HepG2 (cell line): ENCODE data around the gene UBC. TPM values are rescaled to one million over a fixed set of nuclear protein-coding genes. Genes with fewer than 3 reads are reported as not detected.

ENCODE experiments used
- ATF4 ChIP-seq, 2 experiments: fragments of 450-650 bp in 1 of 2; sonication (generic) in 1 of 2; formaldehyde crosslinking; IDR thresholded peaks; 2 replicates each; pipeline versions ENCODE4 v1.5.0 to v1.8.0; 2020 to 2022; ENCODE audit warnings: mild to moderate bottlenecking in 1 of 2, missing genetic modification reagents in 1 of 2
- CENPX ChIP-seq: sonication (generic); formaldehyde crosslinking; IDR thresholded peaks from 2 replicates; pipeline ENCODE4 v1.9.0; 2021; ENCODE audit warnings: mild to moderate bottlenecking, missing genetic modification reagents, moderate library complexity
- CREM ChIP-seq, 2 experiments: sonication (generic) in 1 of 2; formaldehyde crosslinking in 1 of 2; IDR thresholded peaks; 2 replicates each; pipeline versions ENCODE4 v1.4.0 to v1.6.1; 2016 to 2020; ENCODE audit warnings: antibody characterized with exemption in 1 of 2, mild to moderate bottlenecking in 1 of 2, missing genetic modification reagents in 1 of 2
- FOXA1 ChIP-seq, 2 experiments: fragments of 450-650 bp in 1 of 2; sonication (generic) in 1 of 2; formaldehyde crosslinking in 1 of 2; IDR thresholded peaks; 2 replicates each; pipeline versions ENCODE4 v1.4.0 to v1.6.1; 2016 to 2020; ENCODE audit warnings: missing genetic modification reagents in 1 of 2
- KDM2A ChIP-seq: sonication (generic); formaldehyde crosslinking; IDR thresholded peaks from 2 replicates; pipeline ENCODE4 v1.4.0; 2020; ENCODE audit warnings: low read depth, missing genetic modification reagents, borderline replicate concordance
- POLR2A ChIP-seq, 2 experiments: IDR thresholded peaks; 2 replicates each; pipeline ENCODE4 v1.6.1; 2011; ENCODE audit warnings: low read depth in 2 of 2, low read length in 2 of 2, mild to moderate bottlenecking in 1 of 2, moderate library complexity in 1 of 2; ENCODE audit not compliant: insufficient read depth in 1 of 2
- RBM22 ChIP-seq: fragments of 200-400 bp; formaldehyde crosslinking; optimal IDR thresholded peaks from 2 replicates; pipeline ENCODE3; 2017; ENCODE audit warnings: mild to moderate bottlenecking, low read length, moderate library complexity
- SP1 ChIP-seq, 2 experiments: fragments of 450-650 bp in 1 of 2; sonication (generic) in 1 of 2; formaldehyde crosslinking in 1 of 2; IDR thresholded peaks; 2 replicates each; pipeline versions ENCODE4 v1.4.0 to v1.6.1; 2016 to 2020; ENCODE audit warnings: missing genetic modification reagents in 1 of 2
- SRSF4 ChIP-seq: fragments of 200-400 bp; formaldehyde crosslinking; IDR thresholded peaks from one replicate; pipeline ENCODE4 v1.6.1; 2018; ENCODE audit warnings: mild to moderate bottlenecking, low read depth, low read length, moderate library complexity; ENCODE audit not compliant: poor library complexity, severe bottlenecking
- SSRP1 ChIP-seq: IDR thresholded peaks from 2 replicates; pipeline ENCODE4 v1.6.1; 2016; ENCODE audit warnings: control low read depth
- TSC22D2 ChIP-seq: sonication (generic); formaldehyde crosslinking; IDR thresholded peaks from 2 replicates; pipeline ENCODE4 v1.5.1; 2020; ENCODE audit warnings: missing genetic modification reagents, mild to moderate bottlenecking, borderline replicate concordance
- YEATS4 ChIP-seq: sonication (generic); formaldehyde crosslinking; IDR thresholded peaks from 2 replicates; pipeline ENCODE4 v1.4.0; 2020; ENCODE audit warnings: missing genetic modification reagents, borderline replicate concordance
- ZBTB10 ChIP-seq: sonication (generic); formaldehyde crosslinking; IDR thresholded peaks from 2 replicates; pipeline ENCODE4 v1.4.0; 2020; ENCODE audit warnings: missing genetic modification reagents, borderline replicate concordance
- ZNF124 ChIP-seq: sonication (generic); formaldehyde crosslinking; IDR thresholded peaks from 2 replicates; pipeline ENCODE4 v1.4.0; 2020; ENCODE audit warnings: missing genetic modification reagents
- ZNF263 ChIP-seq: sonication (generic); formaldehyde crosslinking; IDR thresholded peaks from 2 replicates; pipeline ENCODE4 v1.4.0; 2020; ENCODE audit warnings: missing genetic modification reagents
- polyA plus RNA-seq, 8 experiments: library from polyadenylated mRNA; depleted of rRNA in 3 of 8; stranded (reverse) in 7 of 8; unstranded in 1 of 8; fragments of >200 nt; fragmentation: Illumina TruSeq in 4 of 8; extraction: Trizol in 4 of 8; gene quantifications; 2 replicates each; pipeline versions ENCODE4 v1.2.1 to v1.2.3, GENCODE V29; 2011 to 2016; ENCODE audit warnings: low read depth in 4 of 8, missing spikeins in 1 of 8, mixed read lengths in 1 of 8; ENCODE audit not compliant: insufficient read depth in 1 of 8
- total RNA-seq, 5 experiments: library from RNA; depleted of rRNA; stranded (reverse); fragments of >200 nt; fragmentation: Illumina TruSeq; extraction: Trizol; gene quantifications; 2 replicates each; pipeline ENCODE4 v1.2.3, GENCODE V29; 2016; ENCODE audit warnings: low read depth in 1 of 5
- TF ChIP-seq, protein P1 (sequence below): sonication (generic); formaldehyde crosslinking; IDR thresholded peaks from 2 replicates; pipeline ENCODE4 v1.4.0; 2020; ENCODE audit warnings: mild to moderate bottlenecking, missing genetic modification reagents
- TF ChIP-seq, protein P2 (sequence below): sonication (generic); formaldehyde crosslinking; IDR thresholded peaks from 2 replicates; pipeline ENCODE4 v1.4.0; 2020; ENCODE audit warnings: missing genetic modification reagents

UBC gene
- total and polyA plus RNA-seq, 2 of the 13 experiments (the other 11 are each of a cell fraction or from before 2014, with no cell fraction given): 805 to 1,432 TPM

DNA sequence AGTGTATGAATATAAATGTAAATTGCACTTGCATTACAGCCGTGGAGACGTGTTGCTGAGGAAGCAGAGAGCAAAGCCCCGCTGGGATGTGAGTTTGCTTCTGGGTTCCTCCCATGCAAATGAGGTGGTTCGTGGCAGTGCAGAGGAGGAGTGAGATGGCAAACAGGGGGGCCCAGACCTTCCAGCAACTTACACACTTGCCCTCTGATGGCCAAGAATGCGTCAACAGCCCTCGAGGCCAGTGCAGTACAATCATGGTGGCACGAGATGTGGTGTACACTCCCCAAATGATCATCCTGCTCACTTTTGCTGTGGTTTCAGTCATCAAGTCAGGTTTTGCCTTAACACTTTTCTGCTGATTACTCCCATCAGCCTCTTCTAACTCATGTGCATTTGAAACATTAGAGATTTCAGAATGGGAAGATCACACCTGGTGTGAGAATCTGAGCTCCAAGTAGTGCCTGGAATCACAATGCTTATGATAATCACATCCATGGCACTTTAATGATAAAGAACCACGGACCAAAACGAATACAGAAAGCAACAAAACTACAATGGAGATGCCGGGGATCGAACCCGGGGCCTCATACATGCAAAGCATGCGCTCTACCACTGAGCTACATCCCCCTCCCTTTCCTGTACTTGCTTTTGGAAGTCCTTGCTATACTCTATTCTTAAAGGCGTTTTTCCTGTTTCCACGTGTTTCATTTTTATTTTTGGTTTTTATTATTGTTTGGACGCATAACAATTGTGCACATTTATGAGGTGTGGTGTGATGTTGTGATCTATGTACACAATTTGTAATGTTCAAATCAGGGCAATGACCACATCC lies 7.0 kb upstream of the UBC start (continued):
- TF ChIP-seq TSC22D2 (no peak), ZBTB10 (no peak), CREM (IDR thresholded peaks at IDR 0.05) (peak; percentile 45; the same call in 1 of the 2 replicates), CREM (CRISPR knock-in tag; IDR thresholded peaks at IDR 0.05) (no peak), ATF4 (CRISPR knock-in tag; IDR thresholded peaks at IDR 0.05) (peak in 1 of 2 experiments; percentile 46; a peak in 1 of 4 replicates), ZNF124 (0 out of 2 replicates have a peak, but pooled peaks have one; percentile 34), ZNF263 (CRISPR knock-in tag) (peak; percentile 36; the same call in 1 of the 2 replicates), POLR2A (IDR thresholded peaks at IDR 0.05; ENCODE audit: insufficient read depth in 1 of 2, low read depth in 2 of 2, low read length in 2 of 2) (peak in 1 of 2 experiments; percentile 52; a peak in 1 of 4 replicates), SSRP1 (CRISPR knock-in tag) (0 out of 2 replicates have a peak, but pooled peaks have one; percentile 63), CENPX (CRISPR knock-in tag) (no peak), YEATS4 (no peak; the same call in 1 of the 2 replicates), SP1 (IDR thresholded peaks at IDR 0.05) (no peak), SP1 (CRISPR knock-in tag; IDR thresholded peaks at IDR 0.05) (peak; percentile 6; the same call in 1 of the 2 replicates), KDM2A (CRISPR knock-in tag) (peak; percentile 47; the same call in 1 of the 2 replicates), SRSF4 (no peak), RBM22 (peak; percentile 97), FOXA1 (IDR thresholded peaks at IDR 0.05) (no peak), FOXA1 (CRISPR knock-in tag; IDR thresholded peaks at IDR 0.05) (peak; percentile 48; the same call in 1 of the 2 replicates)
- TF ChIP-seq, protein P1, sequence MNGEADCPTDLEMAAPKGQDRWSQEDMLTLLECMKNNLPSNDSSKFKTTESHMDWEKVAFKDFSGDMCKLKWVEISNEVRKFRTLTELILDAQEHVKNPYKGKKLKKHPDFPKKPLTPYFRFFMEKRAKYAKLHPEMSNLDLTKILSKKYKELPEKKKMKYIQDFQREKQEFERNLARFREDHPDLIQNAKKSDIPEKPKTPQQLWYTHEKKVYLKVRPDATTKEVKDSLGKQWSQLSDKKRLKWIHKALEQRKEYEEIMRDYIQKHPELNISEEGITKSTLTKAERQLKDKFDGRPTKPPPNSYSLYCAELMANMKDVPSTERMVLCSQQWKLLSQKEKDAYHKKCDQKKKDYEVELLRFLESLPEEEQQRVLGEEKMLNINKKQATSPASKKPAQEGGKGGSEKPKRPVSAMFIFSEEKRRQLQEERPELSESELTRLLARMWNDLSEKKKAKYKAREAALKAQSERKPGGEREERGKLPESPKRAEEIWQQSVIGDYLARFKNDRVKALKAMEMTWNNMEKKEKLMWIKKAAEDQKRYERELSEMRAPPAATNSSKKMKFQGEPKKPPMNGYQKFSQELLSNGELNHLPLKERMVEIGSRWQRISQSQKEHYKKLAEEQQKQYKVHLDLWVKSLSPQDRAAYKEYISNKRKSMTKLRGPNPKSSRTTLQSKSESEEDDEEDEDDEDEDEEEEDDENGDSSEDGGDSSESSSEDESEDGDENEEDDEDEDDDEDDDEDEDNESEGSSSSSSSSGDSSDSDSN (CRISPR knock-in tag): no peak
- TF ChIP-seq, protein P2, sequence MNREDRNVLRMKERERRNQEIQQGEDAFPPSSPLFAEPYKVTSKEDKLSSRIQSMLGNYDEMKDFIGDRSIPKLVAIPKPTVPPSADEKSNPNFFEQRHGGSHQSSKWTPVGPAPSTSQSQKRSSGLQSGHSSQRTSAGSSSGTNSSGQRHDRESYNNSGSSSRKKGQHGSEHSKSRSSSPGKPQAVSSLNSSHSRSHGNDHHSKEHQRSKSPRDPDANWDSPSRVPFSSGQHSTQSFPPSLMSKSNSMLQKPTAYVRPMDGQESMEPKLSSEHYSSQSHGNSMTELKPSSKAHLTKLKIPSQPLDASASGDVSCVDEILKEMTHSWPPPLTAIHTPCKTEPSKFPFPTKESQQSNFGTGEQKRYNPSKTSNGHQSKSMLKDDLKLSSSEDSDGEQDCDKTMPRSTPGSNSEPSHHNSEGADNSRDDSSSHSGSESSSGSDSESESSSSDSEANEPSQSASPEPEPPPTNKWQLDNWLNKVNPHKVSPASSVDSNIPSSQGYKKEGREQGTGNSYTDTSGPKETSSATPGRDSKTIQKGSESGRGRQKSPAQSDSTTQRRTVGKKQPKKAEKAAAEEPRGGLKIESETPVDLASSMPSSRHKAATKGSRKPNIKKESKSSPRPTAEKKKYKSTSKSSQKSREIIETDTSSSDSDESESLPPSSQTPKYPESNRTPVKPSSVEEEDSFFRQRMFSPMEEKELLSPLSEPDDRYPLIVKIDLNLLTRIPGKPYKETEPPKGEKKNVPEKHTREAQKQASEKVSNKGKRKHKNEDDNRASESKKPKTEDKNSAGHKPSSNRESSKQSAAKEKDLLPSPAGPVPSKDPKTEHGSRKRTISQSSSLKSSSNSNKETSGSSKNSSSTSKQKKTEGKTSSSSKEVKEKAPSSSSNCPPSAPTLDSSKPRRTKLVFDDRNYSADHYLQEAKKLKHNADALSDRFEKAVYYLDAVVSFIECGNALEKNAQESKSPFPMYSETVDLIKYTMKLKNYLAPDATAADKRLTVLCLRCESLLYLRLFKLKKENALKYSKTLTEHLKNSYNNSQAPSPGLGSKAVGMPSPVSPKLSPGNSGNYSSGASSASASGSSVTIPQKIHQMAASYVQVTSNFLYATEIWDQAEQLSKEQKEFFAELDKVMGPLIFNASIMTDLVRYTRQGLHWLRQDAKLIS: 0 out of 2 replicates have a peak, but pooled peaks have one; percentile 28
